MV-4-11 (cell line): ENCODE measurements around the gene OR6C76.
A peak's percentile ranks its signal among the peaks of the same experiment; 100 is the strongest.
"Not testable (repeated sequence)": the region's sequence is repeated elsewhere in the genome, so short reads cannot be mapped to it uniquely, and the experiment has no call there.

ENCODE experiments used
- DNase-seq: peaks from one replicate; lab custom pipeline; 2025; lab: John Stamatoyannopoulos, UW

Gene OR6C76

GRCh38 chr12:55425954-55426353 is at the start of gene OR6C76:
TSS of gene OR6C76 (plus strand) at chr12:55426254. CDS start at chr12:55426254, 0 bp downstream.
- DNase-seq: no peak

GRCh38 chr12:55385891-55386290 is 40.2 kb upstream of the OR6C76 start:
- DNase-seq: no peak

GRCh38 chr12:55392032-55392795 is 33.8 kb upstream of the OR6C76 start:
- no peak for DNase-seq

- DNase-seq: no peak
Observed at GRCh38 chr12:55396326-55396725, 29.7 kb upstream of the OR6C76 start.

GRCh38 chr12:55400229-55400628 is 25.8 kb upstream of the OR6C76 start, which contains the start of gene OR6C65:
TSS of gene OR6C65 (plus strand) at chr12:55400529. CDS start at chr12:55400529, 0 bp downstream.
- DNase-seq: no peak

- no peak for DNase-seq
Observed at GRCh38 chr12:55407866-55408265, 18.2 kb upstream of the OR6C76 start.

- not testable (repeated sequence) for DNase-seq
Observed at GRCh38 chr12:55409133-55409532, 16.9 kb upstream of the OR6C76 start.

- DNase-seq: not testable (repeated sequence)
Observed at GRCh38 chr12:55412138-55412537, 13.9 kb upstream of the OR6C76 start.

GRCh38 chr12:55413498-55414388 is 12.3 kb upstream of the OR6C76 start:
- not testable (repeated sequence) for DNase-seq

- not testable (repeated sequence) for DNase-seq
Observed at GRCh38 chr12:55414396-55414823, 11.6 kb upstream of the OR6C76 start.

- not testable (repeated sequence) for DNase-seq
Observed at GRCh38 chr12:55414889-55415288, 11.2 kb upstream of the OR6C76 start.

GRCh38 chr12:55416961-55417360 is 9.1 kb upstream of the OR6C76 start:
- DNase-seq: no peak

- no peak for DNase-seq
Observed at GRCh38 chr12:55420307-55420962, 5.6 kb upstream of the OR6C76 start.

GRCh38 chr12:55428331-55429243 is 2.5 kb downstream of the OR6C76 start:
- DNase-seq: peak; percentile 26

GRCh38 chr12:55441233-55441632 is 15.2 kb downstream of the OR6C76 start:
- not testable (repeated sequence) for DNase-seq

GRCh38 chr12:55443776-55444175 is 17.7 kb downstream of the OR6C76 start, which contains the start of gene OR6C2:
TSS of gene OR6C2 (plus strand) at chr12:55444076. CDS start at chr12:55452214, 8,138 bp downstream.
- no peak for DNase-seq

GRCh38 chr12:55445357-55445756 is 19.3 kb downstream of the OR6C76 start:
- DNase-seq: peak; percentile 43

GRCh38 chr12:55446326-55446725 is 20.3 kb downstream of the OR6C76 start:
- peak; percentile 70 for DNase-seq

GRCh38 chr12:55448825-55449224 is 22.8 kb downstream of the OR6C76 start:
- DNase-seq: no peak

GRCh38 chr12:55464926-55465325 is 38.9 kb downstream of the OR6C76 start:
- DNase-seq: not testable (repeated sequence)

GRCh38 chr12:55467836-55468235 is 41.8 kb downstream of the OR6C76 start:
- peak; percentile 89 for DNase-seq
